CD4-positive, alpha-beta T cell treated with Interferon alpha-2 for 1 hour (primary cell): ENCODE measurements around the gene OSBPL10.

ENCODE experiments used
- DNase-seq, 2 donors: peaks; one replicate each; pipeline ENCODE4 v3.0.0-alpha.2; 2020 to 2022

The OSBPL10 gene

GRCh38 chr3:31840252-31840651, 140.8 kb downstream of the OSBPL10 start:
- DNase-seq: no peak

GRCh38 chr3:31839144-31839917, 141.7 kb downstream of the OSBPL10 start:
- DNase-seq: no peak

- no peak for DNase-seq
These were observed 144.7 kb downstream of the OSBPL10 start for GRCh38 chr3:31836131-31837075.

- DNase-seq: no peak
These were observed 147.5 kb downstream of the OSBPL10 start for GRCh38 chr3:31833391-31834190.

- DNase-seq: no peak
These were observed 148.5 kb downstream of the OSBPL10 start for GRCh38 chr3:31832551-31832950.

GRCh38 chr3:31831591-31831990, 149.5 kb downstream of the OSBPL10 start:
- no peak for DNase-seq

- no peak for DNase-seq
These were observed 151.1 kb downstream of the OSBPL10 start for GRCh38 chr3:31829826-31830426.

- no peak for DNase-seq
These were observed 152.1 kb downstream of the OSBPL10 start for GRCh38 chr3:31829010-31829409.

- no peak for DNase-seq
These were observed 153.1 kb downstream of the OSBPL10 start for GRCh38 chr3:31828007-31828406.

GRCh38 chr3:31823184-31823583, 157.9 kb downstream of the OSBPL10 start:
- DNase-seq: no peak

GRCh38 chr3:31821118-31821517, 159.9 kb downstream of the OSBPL10 start:
- DNase-seq: no peak

- DNase-seq: no peak
These were observed 161.6 kb downstream of the OSBPL10 start for GRCh38 chr3:31819441-31819840.

GRCh38 chr3:31817411-31817966, 163.6 kb downstream of the OSBPL10 start:
- DNase-seq: no peak

- no peak for DNase-seq
These were observed 165.2 kb downstream of the OSBPL10 start for GRCh38 chr3:31815631-31816440.

GRCh38 chr3:31815006-31815405, 166.1 kb downstream of the OSBPL10 start:
- DNase-seq: no peak

- no peak for DNase-seq
These were observed 167.4 kb downstream of the OSBPL10 start for GRCh38 chr3:31813686-31814085.

GRCh38 chr3:31813197-31813596, 167.9 kb downstream of the OSBPL10 start:
- no peak for DNase-seq

GRCh38 chr3:31810991-31811433, 170.1 kb downstream of the OSBPL10 start:
- DNase-seq: no peak

- DNase-seq: no peak
These were observed 172.8 kb downstream of the OSBPL10 start for GRCh38 chr3:31808143-31808720.

- no peak for DNase-seq
These were observed 176.6 kb downstream of the OSBPL10 start for GRCh38 chr3:31804251-31805051.
